Testis (tissue), 2 donors: Measurements from ENCODE around the gene LRFN2.

Source experiments
- POLR2A ChIP-seq: fragments of 450-650 bp; IDR thresholded peaks from one replicate; pipeline ENCODE4 v1.6.1; 2017; ENCODE audit warnings: antibody characterized with exemption, mild to moderate bottlenecking, moderate library complexity
- TF ChIP-seq, protein P1 (sequence below), 3 experiments: fragments of 450-650 bp in 2 of 3; fragments of 200-600 bp in 1 of 3; sonication (generic) in 1 of 3; IDR thresholded peaks; one replicate each; pipeline ENCODE4 v1.5.1; 2016 to 2019; ENCODE audit warnings: antibody characterized with exemption in 3 of 3, mild to moderate bottlenecking in 2 of 3, moderate library complexity in 1 of 3

DNA sequence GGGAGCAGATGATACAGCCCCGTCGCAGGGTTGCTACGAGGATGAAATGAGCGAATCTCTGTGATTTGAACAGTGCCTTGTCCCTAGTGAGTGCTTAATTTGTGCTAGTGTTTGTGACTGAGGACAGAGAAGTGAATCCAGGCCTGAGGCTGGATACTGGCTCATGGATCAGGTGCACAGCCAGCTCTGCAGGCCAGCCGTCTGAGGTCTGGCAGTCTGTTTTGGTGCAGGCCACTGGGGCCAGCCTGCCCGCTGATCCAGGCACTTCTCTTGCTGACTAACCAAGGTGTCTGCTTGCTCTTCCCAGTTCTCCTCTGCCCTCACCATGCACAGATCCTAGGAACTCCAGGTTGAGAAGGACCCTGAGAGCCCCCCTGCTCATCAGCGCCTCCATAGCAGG, 181.0 kb downstream of the LRFN2 start:
- TF ChIP-seq POLR2A, result no peak
- TF ChIP-seq, protein P1, sequence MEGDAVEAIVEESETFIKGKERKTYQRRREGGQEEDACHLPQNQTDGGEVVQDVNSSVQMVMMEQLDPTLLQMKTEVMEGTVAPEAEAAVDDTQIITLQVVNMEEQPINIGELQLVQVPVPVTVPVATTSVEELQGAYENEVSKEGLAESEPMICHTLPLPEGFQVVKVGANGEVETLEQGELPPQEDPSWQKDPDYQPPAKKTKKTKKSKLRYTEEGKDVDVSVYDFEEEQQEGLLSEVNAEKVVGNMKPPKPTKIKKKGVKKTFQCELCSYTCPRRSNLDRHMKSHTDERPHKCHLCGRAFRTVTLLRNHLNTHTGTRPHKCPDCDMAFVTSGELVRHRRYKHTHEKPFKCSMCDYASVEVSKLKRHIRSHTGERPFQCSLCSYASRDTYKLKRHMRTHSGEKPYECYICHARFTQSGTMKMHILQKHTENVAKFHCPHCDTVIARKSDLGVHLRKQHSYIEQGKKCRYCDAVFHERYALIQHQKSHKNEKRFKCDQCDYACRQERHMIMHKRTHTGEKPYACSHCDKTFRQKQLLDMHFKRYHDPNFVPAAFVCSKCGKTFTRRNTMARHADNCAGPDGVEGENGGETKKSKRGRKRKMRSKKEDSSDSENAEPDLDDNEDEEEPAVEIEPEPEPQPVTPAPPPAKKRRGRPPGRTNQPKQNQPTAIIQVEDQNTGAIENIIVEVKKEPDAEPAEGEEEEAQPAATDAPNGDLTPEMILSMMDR (IDR thresholded peaks at IDR 0.05), result no peak
